Adipocyte (in vitro differentiated cells): Measurements from ENCODE around the gene PPFIA4.
"Not testable (repeated sequence)": the region's sequence is repeated elsewhere in the genome, so short reads cannot be mapped to it uniquely, and the experiment has no call there.

Experiments
- DNase-seq: peaks from one replicate; pipeline ENCODE4 v3.0.0-alpha.2; 2015; ENCODE audit warnings: low read depth
- H3K27me3 ChIP-seq: replicated peaks from 2 replicates; pipeline ENCODE4 v1.7.0; 2013; ENCODE audit warnings: mild to moderate bottlenecking, low read length, moderate library complexity; ENCODE audit not compliant: control insufficient read depth, insufficient read depth
- H3K36me3 ChIP-seq: 2 replicates; pipeline ENCODE4 v1.7.0; 2013; ENCODE audit warnings: low read length, mild to moderate bottlenecking, moderate library complexity; ENCODE audit not compliant: control insufficient read depth, insufficient read depth, severe bottlenecking
- H3K4me1 ChIP-seq: 2 replicates; pipeline ENCODE4 v1.7.0; 2013; ENCODE audit warnings: mild to moderate bottlenecking, low read length, moderate library complexity; ENCODE audit not compliant: control insufficient read depth, insufficient read depth
- H3K4me3 ChIP-seq: 2 replicates; pipeline ENCODE4 v1.7.0; 2013; ENCODE audit warnings: mild to moderate bottlenecking, low read length, moderate library complexity
- H3K9ac ChIP-seq: 2 replicates; pipeline ENCODE4 v1.7.0; 2013; ENCODE audit warnings: mild to moderate bottlenecking, low read length, moderate library complexity
- H3K9me3 ChIP-seq: 2 replicates; pipeline ENCODE4 v1.7.0; 2013; ENCODE audit warnings: mild to moderate bottlenecking, low read length, moderate library complexity; ENCODE audit not compliant: control insufficient read depth

Gene PPFIA4

GRCh38 chr1:203022855-203023254, 3.4 kb upstream of the PPFIA4 start:
- H3K9ac ChIP-seq, H3K27me3 ChIP-seq, DNase-seq, H3K9me3 ChIP-seq, H3K4me3 ChIP-seq: not testable (repeated sequence)
- H3K36me3 ChIP-seq: peaks cover 69% of the 10 kb centered on the region
- peaks cover 11% of the 10 kb centered on the region for H3K4me1 ChIP-seq

- peaks cover 43% of the 10 kb centered on the region for H3K36me3 ChIP-seq
- H3K9me3 ChIP-seq: no peaks in the 10 kb centered on the region
- H3K27me3 ChIP-seq: no peaks in the 10 kb centered on the region
- H3K9ac ChIP-seq: peak overlapping the region; percentile 66
- peaks cover 15% of the 10 kb centered on the region for H3K4me1 ChIP-seq
- peak overlapping the region; percentile 82 for H3K4me3 ChIP-seq
- no peak for DNase-seq
Measured at GRCh38 chr1:203025686-203026030, 633 bp upstream of the PPFIA4 start.

- H3K4me3 ChIP-seq: peak overlapping the region; percentile 82
- peaks cover 30% of the 10 kb centered on the region for H3K36me3 ChIP-seq
- no peaks in the 10 kb centered on the region for H3K27me3 ChIP-seq
- peaks cover 15% of the 10 kb centered on the region for H3K4me1 ChIP-seq
- no peak for DNase-seq
- H3K9ac ChIP-seq: peak overlapping the region; percentile 81
- no peaks in the 10 kb centered on the region for H3K9me3 ChIP-seq
Measured at GRCh38 chr1:203026666-203027663, 674 bp downstream of the PPFIA4 start.

- Histone ChIP-seq H3K27me3 (no peaks in the 10 kb centered on the region), H3K36me3 (peaks cover 22% of the 10 kb centered on the region), H3K9me3 (no peaks in the 10 kb centered on the region), H3K9ac (no peak overlapping the region), H3K4me1 (peaks cover 15% of the 10 kb centered on the region), H3K4me3 (no peak overlapping the region)
- DNase-seq: no peak
Measured at GRCh38 chr1:203028067-203028783, 1.9 kb downstream of the PPFIA4 start.

GRCh38 chr1:203028784-203029553, 2.7 kb downstream of the PPFIA4 start:
- Histone ChIP-seq H3K9me3 (no peaks in the 10 kb centered on the region), H3K27me3 (no peaks in the 10 kb centered on the region), H3K36me3 (peaks cover 15% of the 10 kb centered on the region), H3K4me3 (no peak overlapping the region), H3K4me1 (peaks cover 15% of the 10 kb centered on the region), H3K9ac (no peak overlapping the region)
- DNase-seq: peak; percentile 28

GRCh38 chr1:203031467-203031866, 5.2 kb downstream of the PPFIA4 start:
- Histone ChIP-seq H3K9me3 (no peaks in the 10 kb centered on the region), H3K4me1 (peaks cover 9% of the 10 kb centered on the region), H3K27me3 (no peaks in the 10 kb centered on the region), H3K36me3 (no peaks in the 10 kb centered on the region), H3K4me3 (no peak overlapping the region), H3K9ac (no peak overlapping the region)
- DNase-seq: peak; percentile 37

GRCh38 chr1:203033287-203033686, 7.0 kb downstream of the PPFIA4 start:
- no peaks in the 10 kb centered on the region for H3K36me3 ChIP-seq
- H3K9ac ChIP-seq: no peak overlapping the region
- peaks cover 10% of the 10 kb centered on the region for H3K4me1 ChIP-seq
- H3K9me3 ChIP-seq: no peaks in the 10 kb centered on the region
- no peak overlapping the region for H3K4me3 ChIP-seq
- DNase-seq: no peak
- no peaks in the 10 kb centered on the region for H3K27me3 ChIP-seq

GRCh38 chr1:203033917-203034316, 7.6 kb downstream of the PPFIA4 start:
- no peak for DNase-seq
- no peaks in the 10 kb centered on the region for H3K27me3 ChIP-seq

GRCh38 chr1:203034422-203035110, 8.3 kb downstream of the PPFIA4 start:
- H3K27me3 ChIP-seq: no peaks in the 10 kb centered on the region
- H3K4me3 ChIP-seq: no peak overlapping the region
- no peaks in the 10 kb centered on the region for H3K36me3 ChIP-seq
- peaks cover 10% of the 10 kb centered on the region for H3K4me1 ChIP-seq
- H3K9me3 ChIP-seq: no peaks in the 10 kb centered on the region
- no peak for DNase-seq
- no peak overlapping the region for H3K9ac ChIP-seq

More at GRCh38 chr1:203033917-203034316, 7.6 kb downstream of the PPFIA4 start:
- Histone ChIP-seq H3K4me1 (peaks cover 14% of the 10 kb centered on the region), H3K4me3 (no peak overlapping the region), H3K36me3 (no peaks in the 10 kb centered on the region), H3K9ac (no peak overlapping the region), H3K9me3 (no peaks in the 10 kb centered on the region)

- H3K4me3 ChIP-seq: no peak overlapping the region
- H3K9ac ChIP-seq: no peak overlapping the region
- no peaks in the 10 kb centered on the region for H3K9me3 ChIP-seq
- H3K27me3 ChIP-seq: no peaks in the 10 kb centered on the region
- DNase-seq: no peak
- H3K4me1 ChIP-seq: peaks cover 9% of the 10 kb centered on the region
- H3K36me3 ChIP-seq: no peaks in the 10 kb centered on the region
Measured at GRCh38 chr1:203035111-203036000, 9.1 kb downstream of the PPFIA4 start.
